Measurements from ENCODE around the gene IDUA.

Gene IDUA

GRCh38 chr4:1008840-1009541 is 22.1 kb downstream of the IDUA start:
- peaks cover 6% of the 10 kb centered on the region for H3K27me3 ChIP-seq (ENCODE audit: insufficient read depth, low read depth, severe bottlenecking)
- H3K4me3 ChIP-seq (ENCODE audit: low read depth, low read length): peak overlapping the region; percentile 46
- H3K27ac ChIP-seq: no peak overlapping the region
- TF ChIP-seq CTCF (IDR thresholded peaks at IDR 0.05; ENCODE audit: low read depth, low read length): no peak
- peaks cover 14% of the 10 kb centered on the region for H3K36me3 ChIP-seq
- DNase-seq: no peak
- H3K9me3 ChIP-seq (ENCODE audit: severe bottlenecking): no peaks in the 10 kb centered on the region

- H3K36me3 ChIP-seq: peaks cover 20% of the 10 kb centered on the region
- no peaks in the 10 kb centered on the region for H3K9me3 ChIP-seq (ENCODE audit: severe bottlenecking)
- H3K27me3 ChIP-seq (ENCODE audit: insufficient read depth, low read depth, severe bottlenecking): peaks cover 6% of the 10 kb centered on the region
- peak overlapping the region; percentile 59 for H3K4me3 ChIP-seq (ENCODE audit: low read depth, low read length)
- DNase-seq: peak; percentile 73
- peak overlapping the region; percentile 11; the same call in 1 of the 2 replicates for H3K27ac ChIP-seq
- peak; percentile 43 for TF ChIP-seq CTCF (IDR thresholded peaks at IDR 0.05; ENCODE audit: low read depth, low read length)
These were observed 22.9 kb downstream of the IDUA start for GRCh38 chr4:1009542-1010394.

- peak overlapping the region; percentile 59 for H3K4me3 ChIP-seq (ENCODE audit: low read depth, low read length)
- peak; percentile 49 for DNase-seq
- no peaks in the 10 kb centered on the region for H3K9me3 ChIP-seq (ENCODE audit: severe bottlenecking)
- peaks cover 6% of the 10 kb centered on the region for H3K27me3 ChIP-seq (ENCODE audit: insufficient read depth, low read depth, severe bottlenecking)
- H3K27ac ChIP-seq: peak overlapping the region; percentile 11; the same call in 1 of the 2 replicates
- TF ChIP-seq CTCF (IDR thresholded peaks at IDR 0.05; ENCODE audit: low read depth, low read length): no peak
- peaks cover 25% of the 10 kb centered on the region for H3K36me3 ChIP-seq
These were observed 23.7 kb downstream of the IDUA start for GRCh38 chr4:1010395-1011021.

- Histone ChIP-seq H3K27ac (peak within 1 kb of the TSS; percentile 75), H3K4me3 (ENCODE audit: low read depth, low read length) (peak within 1 kb of the TSS; percentile 62), H3K36me3 (peaks cover 28% of the 10 kb centered on the region), H3K9me3 (ENCODE audit: severe bottlenecking) (no peaks in the 10 kb centered on the region), H3K27me3 (ENCODE audit: insufficient read depth, low read depth, severe bottlenecking) (peaks cover 6% of the 10 kb centered on the region)
- TF ChIP-seq CTCF (IDR thresholded peaks at IDR 0.05; ENCODE audit: low read depth, low read length): no peak
- peak; percentile 96 for DNase-seq
These were observed 24.3 kb downstream of the IDUA start, which contains the start of gene FGFRL1 for GRCh38 chr4:1011022-1011665. Gene FGFRL1 (plus strand): TSS chr4:1011626. CDS start chr4:1012486, 860 bp downstream.

GRCh38 chr4:1011666-1012033 is 24.8 kb downstream of the IDUA start:
- TF ChIP-seq CTCF (IDR thresholded peaks at IDR 0.05; ENCODE audit: low read depth, low read length): no peak

More at GRCh38 chr4:1011666-1012033, 24.8 kb downstream of the IDUA start:
- H3K9me3 ChIP-seq (ENCODE audit: severe bottlenecking): no peaks in the 10 kb centered on the region
- no peak for DNase-seq
- no peak overlapping the region for H3K27ac ChIP-seq
- H3K4me3 ChIP-seq (ENCODE audit: low read depth, low read length): no peak overlapping the region
- H3K27me3 ChIP-seq (ENCODE audit: insufficient read depth, low read depth, severe bottlenecking): peaks cover 6% of the 10 kb centered on the region
- peaks cover 28% of the 10 kb centered on the region for H3K36me3 ChIP-seq
